ENCODE results near the gene TMEM204. TPM values are rescaled to one million over a fixed set of nuclear protein-coding genes. Genes with fewer than 3 reads are reported as not detected.
A peak's percentile ranks its signal among the peaks of the same experiment; 100 is the strongest.

Gene TMEM204
- total RNA-seq, 3 donors from 2014 or later (not counting 1 experiment from before 2014, with no cell fraction given): 3.3 to 14.1 (median 7.8) TPM

DNA sequence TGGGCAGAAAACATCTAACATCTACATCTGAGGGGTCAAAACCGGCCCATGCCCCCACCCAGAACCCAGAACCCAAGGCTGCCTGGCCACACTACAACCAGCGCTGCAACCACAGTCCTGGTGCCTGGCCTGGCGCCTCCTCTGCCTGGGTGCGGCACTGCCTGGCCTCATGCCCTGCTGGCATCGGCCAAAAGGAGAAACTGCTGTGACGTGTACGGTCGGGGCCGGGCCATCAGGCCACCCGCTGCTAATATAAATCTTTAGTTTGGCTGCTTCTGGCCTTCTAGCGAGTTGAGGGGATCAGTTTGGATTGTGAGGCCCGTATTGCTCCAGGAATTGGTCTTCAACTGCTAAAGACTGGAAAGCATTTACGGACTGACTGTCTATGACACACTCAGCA, 22.8 kb downstream of the TMEM204 start:
- ATAC-seq: no peak
- Mint-ChIP-seq H3K4me3 (no peak overlapping the region), H3K27ac (no peak overlapping the region), H3K9me3 (no peaks in the 10 kb centered on the region), H3K36me3 (no peaks in the 10 kb centered on the region), H3K27me3 (ENCODE audit: low read depth in 2 of 2) (no peaks in the 10 kb centered on the region), H3K4me1 (peaks cover 0 to 10% of the 10 kb centered on the region in 2 donors)
- intact Hi-C loops (cut with micrococcal nuclease): no loop called here
- TF ChIP-seq CTCF (IDR thresholded peaks at IDR 0.05): no peak
- 95% methylated on average over 13 of the region's 13 CpGs for WGBS (ENCODE audit: insufficient coverage)
- DNase-seq: no peak
- Histone ChIP-seq H3K27me3 (ENCODE audit: control insufficient read depth, insufficient read depth, low read length) (no peaks in the 10 kb centered on the region), H3K4me3 (ENCODE audit: low read length) (no peak overlapping the region), H3K36me3 (ENCODE audit: control insufficient read depth, insufficient read depth, low read length) (peaks cover 17% of the 10 kb centered on the region), H3K4me1 (ENCODE audit: control insufficient read depth, insufficient read depth, low read length) (no peaks in the 10 kb centered on the region), H3K9me3 (ENCODE audit: control insufficient read depth, insufficient read depth, low read length) (no peaks in the 10 kb centered on the region), H3K27ac (ENCODE audit: low read length) (no peak overlapping the region)

DNA sequence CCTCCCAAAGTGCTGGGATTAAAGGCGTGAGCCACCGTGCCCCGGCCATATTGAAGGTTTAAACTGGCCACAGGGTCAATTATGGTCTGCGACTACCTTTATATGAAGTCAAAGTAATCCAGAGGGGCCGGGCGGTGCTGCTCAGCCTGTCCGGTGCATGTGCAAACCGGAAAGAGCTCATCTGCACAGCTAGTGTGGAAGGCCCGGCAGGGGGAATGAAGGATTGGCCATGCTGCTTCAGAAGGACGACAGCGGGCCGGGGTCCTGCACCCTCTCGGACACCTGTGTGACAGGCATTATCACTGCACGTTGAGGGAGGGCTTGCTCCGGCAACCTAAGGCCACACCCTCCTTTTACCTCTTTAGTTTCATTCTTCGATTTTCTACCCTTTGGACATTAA, 23.6 kb downstream of the TMEM204 start:
- ATAC-seq (no peak), DNase-seq (no peak)
- intact Hi-C loops (cut with micrococcal nuclease): no loop called here
- no peaks in the 10 kb centered on the region for H3K36me3 Mint-ChIP-seq
- H3K4me3 Mint-ChIP-seq: no peak overlapping the region
- H3K9me3 Mint-ChIP-seq: no peaks in the 10 kb centered on the region
- Histone ChIP-seq H3K36me3 (ENCODE audit: control insufficient read depth, insufficient read depth, low read length) (peaks cover 14% of the 10 kb centered on the region), H3K4me1 (ENCODE audit: control insufficient read depth, insufficient read depth, low read length) (no peaks in the 10 kb centered on the region), H3K4me3 (ENCODE audit: low read length) (no peak overlapping the region), H3K27ac (ENCODE audit: low read length) (no peak overlapping the region), H3K9me3 (ENCODE audit: control insufficient read depth, insufficient read depth, low read length) (no peaks in the 10 kb centered on the region), H3K27me3 (ENCODE audit: control insufficient read depth, insufficient read depth, low read length) (no peaks in the 10 kb centered on the region)
- no peaks in the 10 kb centered on the region for H3K27me3 Mint-ChIP-seq (ENCODE audit: low read depth in 2 of 2)
- no peak for TF ChIP-seq CTCF (IDR thresholded peaks at IDR 0.05)
- peaks cover 0 to 10% of the 10 kb centered on the region in 2 donors for H3K4me1 Mint-ChIP-seq
- H3K27ac Mint-ChIP-seq: no peak overlapping the region
- WGBS (ENCODE audit: insufficient coverage): 95% methylated on average over 14 of the region's 16 CpGs

DNA sequence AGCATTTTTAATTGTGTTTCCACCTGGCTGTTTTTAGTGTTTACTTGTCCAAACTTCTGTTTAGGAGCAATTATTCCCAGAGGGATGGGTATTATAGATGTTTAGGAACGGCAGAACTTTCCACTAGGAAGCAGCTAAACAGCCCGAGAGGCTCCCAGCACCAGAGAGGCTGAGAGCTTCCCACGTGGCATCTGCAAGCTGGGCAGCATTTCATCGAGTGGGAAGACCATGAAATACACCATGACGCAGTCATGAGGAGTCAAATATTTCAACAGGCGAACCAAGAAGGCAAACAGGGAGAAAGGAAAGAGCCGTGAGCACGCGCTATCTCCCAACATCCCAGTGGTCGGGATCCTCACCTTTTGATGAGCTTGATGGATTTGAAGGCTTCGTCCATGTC, 24.1 kb downstream of the TMEM204 start:
- DNase-seq (no peak), ATAC-seq (no peak)
- H3K4me1 Mint-ChIP-seq: peaks cover 0 to 10% of the 10 kb centered on the region in 2 donors
- Histone ChIP-seq H3K4me1 (ENCODE audit: control insufficient read depth, insufficient read depth, low read length) (no peaks in the 10 kb centered on the region), H3K4me3 (ENCODE audit: low read length) (no peak overlapping the region), H3K9me3 (ENCODE audit: control insufficient read depth, insufficient read depth, low read length) (no peaks in the 10 kb centered on the region), H3K36me3 (ENCODE audit: control insufficient read depth, insufficient read depth, low read length) (peaks cover 14% of the 10 kb centered on the region), H3K27me3 (ENCODE audit: control insufficient read depth, insufficient read depth, low read length) (no peaks in the 10 kb centered on the region), H3K27ac (ENCODE audit: low read length) (no peak overlapping the region)
- H3K9me3 Mint-ChIP-seq: no peaks in the 10 kb centered on the region
- no peak for TF ChIP-seq CTCF (IDR thresholded peaks at IDR 0.05)
- H3K27me3 Mint-ChIP-seq (ENCODE audit: low read depth in 2 of 2): no peaks in the 10 kb centered on the region
- 95% methylated on average over 11 of the region's 11 CpGs for WGBS (ENCODE audit: insufficient coverage)
- H3K27ac Mint-ChIP-seq: no peak overlapping the region
- intact Hi-C loops (cut with micrococcal nuclease): no loop called here
- H3K36me3 Mint-ChIP-seq: no peaks in the 10 kb centered on the region
- no peak overlapping the region for H3K4me3 Mint-ChIP-seq

DNA sequence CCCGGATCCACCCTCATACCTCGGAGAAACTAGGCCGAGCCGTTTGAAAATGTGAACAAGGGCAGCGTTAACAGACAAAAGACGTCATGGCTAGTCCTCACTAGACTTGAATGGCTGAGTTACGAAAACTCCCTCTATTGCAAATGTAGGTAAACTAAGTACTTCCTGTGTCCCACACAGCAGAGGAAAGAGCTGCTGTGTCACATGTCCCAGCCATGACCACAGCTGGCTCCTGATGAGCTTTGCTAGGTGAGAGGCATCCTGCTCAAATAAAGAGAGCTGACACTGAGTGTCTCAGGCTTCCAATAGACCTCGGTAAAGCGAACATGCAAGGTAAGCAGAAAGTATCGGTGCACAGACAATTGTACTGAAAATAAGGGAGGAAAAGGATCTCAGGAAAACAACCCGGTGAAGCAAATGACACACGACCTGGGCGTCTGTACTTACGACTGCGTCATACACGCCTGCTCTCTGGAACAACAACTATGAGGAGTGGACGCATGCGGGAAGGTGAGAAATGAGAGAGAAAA, 26.0 kb downstream of the TMEM204 start:
- Mint-ChIP-seq H3K9me3 (no peaks in the 10 kb centered on the region), H3K4me1 (peaks cover 0 to 6% of the 10 kb centered on the region in 2 donors), H3K36me3 (no peaks in the 10 kb centered on the region), H3K27ac (no peak overlapping the region), H3K4me3 (no peak overlapping the region), H3K27me3 (ENCODE audit: low read depth in 2 of 2) (no peaks in the 10 kb centered on the region)
- H3K27ac ChIP-seq (ENCODE audit: low read length): peak overlapping the region; percentile 17
- H3K4me3 ChIP-seq (ENCODE audit: low read length): no peak overlapping the region
- no peaks in the 10 kb centered on the region for H3K9me3 ChIP-seq (ENCODE audit: control insufficient read depth, insufficient read depth, low read length)
- H3K27me3 ChIP-seq (ENCODE audit: control insufficient read depth, insufficient read depth, low read length): no peaks in the 10 kb centered on the region
- ATAC-seq (no peak), DNase-seq (peak in 1 of 2 donors; percentile 66)
- intact Hi-C loops (cut with micrococcal nuclease): no loop called here
- no peak for TF ChIP-seq CTCF (IDR thresholded peaks at IDR 0.05)
- 86% methylated on average over 18 of the region's 18 CpGs for WGBS (ENCODE audit: insufficient coverage)
- H3K4me1 ChIP-seq (ENCODE audit: control insufficient read depth, insufficient read depth, low read length): no peaks in the 10 kb centered on the region
- H3K36me3 ChIP-seq (ENCODE audit: control insufficient read depth, insufficient read depth, low read length): peaks cover 12% of the 10 kb centered on the region

Data from natural killer cell (primary cell).